ENCODE measurements around the gene MTHFD2.
A peak's percentile ranks its signal among the peaks of the same experiment; 100 is the strongest.
"Not testable (repeated sequence)": the region's sequence is repeated elsewhere in the genome, so short reads cannot be mapped to it uniquely, and the experiment has no call there.

The MTHFD2 gene

GRCh38 chr2:74198023-74198460 is 373 bp upstream of the MTHFD2 start:
- DNase-seq, result no peak

- no peak for DNase-seq
Measured at GRCh38 chr2:74199275-74199701, 873 bp downstream of the MTHFD2 start.

DNA sequence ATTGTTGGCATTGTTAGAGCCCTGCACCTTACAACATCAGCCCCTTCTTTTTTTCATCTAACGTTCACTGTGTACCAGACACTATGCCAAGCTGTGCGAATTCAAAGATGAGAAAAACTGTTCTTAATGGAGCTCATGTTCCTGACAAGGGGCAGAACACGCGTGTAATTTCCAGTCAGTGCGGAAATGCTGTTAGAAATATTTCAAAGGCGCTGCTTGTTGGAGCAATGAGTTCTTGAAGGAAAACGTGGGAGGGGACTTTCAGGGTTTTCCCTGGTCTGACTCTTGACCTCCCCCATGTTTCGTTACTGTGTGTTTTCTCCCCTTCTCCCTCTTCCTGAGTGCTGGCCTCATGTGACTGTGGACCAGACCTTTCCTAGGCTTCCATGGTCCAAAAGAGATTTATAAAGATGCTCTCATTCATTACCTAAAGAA is 1.5 kb downstream of the MTHFD2 start:
- peak in 1 of 2 experiments; percentile 4 for DNase-seq

DNA sequence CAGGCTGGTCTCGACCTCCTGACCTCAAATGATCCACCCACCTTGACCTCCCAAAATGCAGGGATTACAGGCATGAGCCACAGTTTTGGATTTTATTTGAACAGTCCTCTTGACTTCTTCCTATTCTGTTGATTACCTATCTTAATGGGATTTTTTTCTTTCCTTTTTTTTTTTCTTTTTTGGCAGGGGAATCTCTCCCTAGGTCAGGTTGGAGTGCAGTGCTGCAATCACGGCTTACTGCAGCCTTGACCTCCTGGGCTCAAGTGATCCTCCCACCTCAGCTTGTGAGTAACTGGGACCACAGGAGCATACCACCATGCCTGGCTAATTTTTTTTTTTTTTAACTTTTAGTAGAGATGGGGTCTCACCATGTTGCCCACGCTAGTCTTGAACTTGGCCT is 2.8 kb downstream of the MTHFD2 start:
- DNase-seq, result no peak

DNA sequence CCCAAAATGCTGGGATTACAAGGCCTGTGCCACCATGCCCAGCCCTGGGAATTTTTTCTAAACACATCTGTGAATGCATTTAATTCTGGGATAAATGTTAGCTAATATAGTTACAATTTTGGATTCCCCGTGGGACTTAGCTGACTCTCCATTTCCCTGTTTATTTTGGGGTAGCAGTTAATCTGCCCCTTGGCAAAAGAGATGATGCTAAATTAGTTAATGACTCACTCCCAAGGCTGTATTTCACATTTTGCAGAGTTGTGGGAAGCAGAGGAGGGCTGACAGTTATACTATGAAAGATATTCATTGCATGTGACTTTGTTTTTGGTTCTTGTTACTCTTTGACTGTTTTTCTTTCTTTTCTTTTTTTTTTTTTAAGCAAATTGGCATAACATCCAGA is 3.2 kb downstream of the MTHFD2 start:
- DNase-seq, result no peak

GRCh38 chr2:74204436-74204835 is 6.0 kb downstream of the MTHFD2 start:
- no peak for DNase-seq

- DNase-seq, result no peak
Measured at GRCh38 chr2:74205113-74205512, 6.7 kb downstream of the MTHFD2 start.

DNA sequence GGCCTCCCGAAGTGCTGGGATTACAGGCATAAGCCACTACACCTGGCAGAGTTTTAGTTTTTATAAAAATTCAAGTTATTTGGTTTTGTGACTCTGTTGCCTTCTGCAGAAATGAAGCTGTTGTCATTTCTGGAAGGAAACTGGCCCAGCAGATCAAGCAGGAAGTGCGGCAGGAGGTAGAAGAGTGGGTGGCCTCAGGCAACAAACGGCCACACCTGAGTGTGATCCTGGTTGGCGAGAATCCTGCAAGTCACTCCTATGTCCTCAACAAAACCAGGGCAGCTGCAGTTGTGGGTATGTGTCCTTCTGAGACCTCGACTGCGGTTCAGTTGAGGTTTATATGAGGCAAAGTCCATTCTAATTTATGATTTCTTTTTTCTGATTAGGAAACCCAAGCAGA is 7.2 kb downstream of the MTHFD2 start:
- peak in 1 of 2 experiments; percentile 17 for DNase-seq

GRCh38 chr2:74206180-74206688 is 7.8 kb downstream of the MTHFD2 start:
- DNase-seq, result no peak

GRCh38 chr2:74212702-74213410 is 14.4 kb downstream of the MTHFD2 start:
- DNase-seq, result no peak

DNA sequence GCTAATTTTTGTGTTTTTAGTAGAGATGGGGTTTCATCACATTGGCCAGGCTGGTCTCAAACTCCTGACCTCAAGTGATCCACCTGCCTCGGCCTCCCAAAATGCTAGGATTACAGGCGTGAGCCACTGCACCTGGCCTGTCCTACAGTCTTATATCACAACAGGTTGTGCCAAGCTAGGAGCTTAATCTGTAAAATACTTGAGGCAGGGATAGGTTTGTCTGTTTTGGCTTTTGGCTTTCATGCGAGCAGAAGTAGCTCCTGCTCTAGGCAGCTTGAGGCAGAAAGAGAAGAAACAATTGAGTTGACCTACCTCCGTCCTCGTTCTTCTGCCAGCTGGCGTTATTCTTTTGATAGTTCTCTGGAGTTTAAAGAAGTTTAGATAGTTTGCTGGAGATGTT is 17.4 kb downstream of the MTHFD2 start:
- not testable (repeated sequence) for DNase-seq

DNA sequence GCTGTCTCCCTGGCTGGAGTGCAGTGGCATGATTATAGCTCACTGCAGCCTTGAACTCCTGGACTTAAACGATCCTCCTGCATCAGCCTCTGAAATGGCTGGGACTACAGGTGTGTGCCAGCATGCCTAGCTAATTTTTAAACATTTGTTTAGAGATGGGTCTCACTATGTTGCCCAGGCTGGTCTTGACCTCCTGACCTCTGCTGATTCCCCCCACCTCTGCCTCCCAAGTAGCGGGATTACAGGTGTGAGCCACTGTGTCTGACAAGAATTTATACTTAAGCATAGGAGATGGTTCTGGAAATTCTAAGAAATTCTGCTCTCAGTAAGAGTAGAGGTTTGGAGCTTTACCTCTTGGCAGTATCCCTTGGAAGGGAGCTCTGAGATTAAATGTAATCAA is 18.2 kb downstream of the MTHFD2 start:
- no peak for DNase-seq

GRCh38 chr2:74219846-74220486 is 21.6 kb downstream of the MTHFD2 start:
- no peak for DNase-seq

DNA sequence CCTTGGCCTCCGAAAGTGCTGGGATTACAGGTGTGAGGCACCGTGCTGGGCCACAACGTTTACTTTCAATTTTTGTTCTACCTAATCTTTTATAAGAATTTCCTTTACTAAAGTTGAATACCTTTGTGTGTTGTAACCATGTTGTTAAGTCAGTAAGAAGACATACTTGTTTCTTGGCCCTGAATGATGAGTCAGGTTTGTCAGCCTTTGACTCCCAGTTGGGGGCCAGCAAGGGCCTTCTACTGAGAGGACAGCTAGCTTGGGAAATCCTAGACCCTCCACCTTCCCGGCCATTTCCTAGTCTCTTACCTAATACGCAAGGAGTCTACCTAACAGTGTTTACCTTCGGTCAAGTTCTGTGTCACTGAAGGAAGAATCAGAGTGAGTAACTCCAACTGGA is 22.7 kb downstream of the MTHFD2 start:
- no peak for DNase-seq

DNA sequence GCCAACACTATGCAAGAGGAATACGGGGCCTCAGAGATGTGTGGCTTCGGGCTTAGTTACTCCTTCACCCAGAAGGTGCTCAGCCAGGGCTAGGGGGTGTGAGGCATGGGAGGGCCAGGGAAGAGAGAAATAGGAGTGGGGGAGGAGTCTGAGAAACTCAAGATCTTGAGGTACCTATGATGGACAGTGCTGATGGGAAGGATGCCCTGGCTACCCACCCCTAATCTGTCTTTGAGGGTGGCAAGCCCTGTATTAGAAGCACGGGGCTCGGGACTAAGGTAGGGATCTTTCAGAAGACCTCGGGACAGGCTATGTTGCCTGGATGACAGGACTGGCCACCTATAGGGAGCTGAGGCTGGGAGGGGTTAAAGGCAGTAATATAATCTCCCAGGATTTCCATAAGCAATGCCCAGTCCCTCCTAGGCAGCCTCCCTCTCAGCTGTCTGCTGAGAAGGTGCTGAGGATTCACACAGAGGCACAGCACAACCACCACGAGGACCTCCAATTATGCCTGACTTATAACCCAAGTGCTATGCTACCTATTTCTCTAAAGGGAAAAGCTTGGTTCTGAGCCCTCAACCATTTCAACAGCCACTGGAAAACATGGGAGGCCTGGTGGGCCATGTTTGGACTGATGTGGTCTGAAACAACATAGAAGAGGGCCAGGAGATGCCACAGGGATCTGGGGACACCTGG is 23.3 kb downstream of the MTHFD2 start:
- no peak for DNase-seq

- DNase-seq, result no peak
Measured at GRCh38 chr2:74222300-74222650, 23.9 kb downstream of the MTHFD2 start.

DNA sequence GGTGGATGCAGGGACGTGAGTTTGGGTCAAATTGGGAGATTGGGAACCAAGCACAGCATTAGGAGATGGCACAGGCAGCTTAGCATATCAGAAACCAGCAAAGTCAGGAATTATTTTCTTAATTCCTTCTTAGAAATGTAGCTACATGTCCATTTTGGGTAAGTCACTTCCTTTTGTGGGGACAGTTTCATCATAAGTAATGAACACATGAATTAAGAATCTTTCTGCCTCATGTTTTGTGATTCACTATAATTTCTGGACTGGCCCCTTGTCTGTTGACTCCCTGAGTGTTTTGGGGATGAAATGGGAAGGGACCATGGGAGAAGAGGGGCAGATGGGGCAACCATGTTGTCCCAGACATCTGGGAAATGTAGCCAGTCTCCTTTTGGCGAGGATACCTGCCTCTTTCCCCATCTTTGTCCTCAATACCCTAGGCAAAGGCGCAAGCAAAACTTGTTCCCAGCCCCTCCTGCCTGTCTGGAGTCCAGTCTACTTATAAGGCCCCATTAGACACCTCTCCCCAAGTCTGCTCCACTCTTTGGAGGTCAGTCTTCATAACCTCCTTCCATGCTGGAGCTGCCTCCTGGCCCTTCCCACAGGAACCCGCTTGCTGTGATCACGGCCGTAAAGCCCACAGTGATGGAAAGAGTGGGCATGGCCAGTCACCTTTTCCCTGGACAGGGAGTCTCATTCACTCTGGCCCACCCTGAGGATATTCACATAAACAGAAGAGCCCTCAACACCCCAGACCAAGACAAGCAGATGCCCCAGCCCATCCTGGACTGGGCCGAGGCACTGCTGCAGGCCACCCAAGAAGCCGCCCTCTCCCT is 25.7 kb downstream of the MTHFD2 start:
- DNase-seq, result no peak

GRCh38 chr2:74225698-74226459 is 27.5 kb downstream of the MTHFD2 start:
- DNase-seq, result no peak

- no peak for DNase-seq
Measured at GRCh38 chr2:74226648-74227213, 28.3 kb downstream of the MTHFD2 start.

GRCh38 chr2:74227646-74228045 is 29.2 kb downstream of the MTHFD2 start:
- DNase-seq, result no peak

DNA sequence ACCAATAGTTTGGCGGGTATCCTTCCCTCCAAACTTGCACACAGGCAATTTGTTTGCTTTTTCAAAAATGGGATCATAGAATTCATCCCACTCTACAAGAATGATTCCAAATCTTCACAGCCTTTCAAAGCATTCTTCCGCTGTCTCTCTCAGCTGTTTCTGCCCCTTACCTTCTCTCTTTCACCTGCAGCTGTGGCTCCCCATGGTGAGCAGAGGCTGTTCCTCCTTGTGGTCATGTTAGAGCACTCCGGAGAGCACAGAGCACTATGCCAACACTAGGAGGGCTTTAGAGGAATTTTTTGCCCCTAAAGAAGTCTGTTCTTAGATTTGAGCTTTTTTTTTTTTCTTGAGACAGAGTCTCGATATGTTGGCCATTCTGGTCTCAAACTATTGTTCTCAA is 30.4 kb downstream of the MTHFD2 start:
- DNase-seq, result no peak

GRCh38 chr2:74229865-74230264 is 31.4 kb downstream of the MTHFD2 start:
- DNase-seq, result not testable (repeated sequence)

Measured in NCI-H2081 (cell line).